Fibroblast of lung (primary cell): Measurements from ENCODE around the gene LANCL2. TPM values are rescaled to one million over a fixed set of nuclear protein-coding genes. Genes with fewer than 3 reads are reported as not detected.
A peak's percentile ranks its signal among the peaks of the same experiment; 100 is the strongest.

ENCODE experiments used
- DNase-seq, 2 donors: peaks; one replicate each; pipeline versions ENCODE4 v3.0.0 to v3.0.0-alpha.2; 2010; ENCODE audit warnings: low read depth in 2 of 2
- H2AFZ ChIP-seq: 2 replicates; pipeline ENCODE4 v1.5.1; 2012; ENCODE audit warnings: low read length, control low read depth, inconsistent platforms
- H3K27ac ChIP-seq: 2 replicates; pipeline ENCODE4 v1.5.1; 2011; ENCODE audit warnings: low read length, control low read depth; ENCODE audit not compliant: insufficient read depth
- H3K27me3 ChIP-seq: 2 replicates; pipeline ENCODE4 v1.5.1; 2011; ENCODE audit warnings: mild to moderate bottlenecking, low read length; ENCODE audit not compliant: control insufficient read depth, insufficient read depth
- H3K36me3 ChIP-seq: 2 replicates; pipeline ENCODE4 v1.5.1; 2011; ENCODE audit warnings: low read length; ENCODE audit not compliant: control insufficient read depth, insufficient read depth
- H3K4me1 ChIP-seq: 2 replicates; pipeline ENCODE4 v1.5.1; 2011; ENCODE audit warnings: low read length; ENCODE audit not compliant: control insufficient read depth, insufficient read depth; ENCODE audit errors: extremely low read depth
- H3K4me2 ChIP-seq: 2 replicates; pipeline ENCODE4 v1.5.1; 2011; ENCODE audit warnings: low read length, control low read depth; ENCODE audit not compliant: insufficient read depth; ENCODE audit errors: extremely low read depth
- H3K4me3 ChIP-seq, 4 experiments: fragments of 200-600 bp in 1 of 4; sonication (generic) in 1 of 4; replicated peaks in 1 of 4; 2 replicates each; pipeline ENCODE4 v1.5.1; 2011 to 2016; ENCODE audit warnings: low read length in 4 of 4, low read depth in 3 of 4, mild to moderate bottlenecking in 3 of 4, control low read depth in 2 of 4, inconsistent platforms in 1 of 4, mixed read lengths in 1 of 4; ENCODE audit not compliant: insufficient read depth in 1 of 4; ENCODE audit errors: control extremely low read depth in 1 of 4
- H3K79me2 ChIP-seq: 2 replicates; pipeline ENCODE4 v1.5.1; 2012; ENCODE audit warnings: mild to moderate bottlenecking, low read length, inconsistent platforms; ENCODE audit not compliant: control insufficient read depth, insufficient read depth
- H3K9ac ChIP-seq: 2 replicates; pipeline ENCODE4 v1.5.1; 2011; ENCODE audit warnings: mild to moderate bottlenecking, low read length, control low read depth; ENCODE audit not compliant: insufficient read depth
- H3K9me3 ChIP-seq: 2 replicates; pipeline ENCODE4 v1.5.1; 2012; ENCODE audit warnings: low read depth, low read length; ENCODE audit not compliant: control insufficient read depth, insufficient read depth
- H4K20me1 ChIP-seq: 2 replicates; pipeline ENCODE4 v1.5.1; 2011; ENCODE audit warnings: low read length; ENCODE audit not compliant: control insufficient read depth, insufficient read depth; ENCODE audit errors: extremely low read depth
- EZH2 ChIP-seq: IDR thresholded peaks from 2 replicates; pipeline ENCODE4 v1.5.1; 2012; ENCODE audit warnings: low read length, control low read depth, mild to moderate bottlenecking; ENCODE audit errors: missing control alignments
- polyA minus RNA-seq: library from RNA; depleted of rRNA, polyadenylated mRNA; stranded (reverse); fragments of >200 nt; gene quantifications from 2 replicates; pipeline ENCODE4 v1.2.3, GENCODE V29; 2011; ENCODE audit warnings: low replicate concordance
- polyA plus RNA-seq, 2 donors: library from polyadenylated mRNA; depleted of rRNA in 1 of 2; stranded (reverse) in 1 of 2; unstranded in 1 of 2; fragments of >200 nt; gene quantifications; 2 replicates each; pipeline ENCODE4 v1.2.1, GENCODE V29; 2011 to 2012; ENCODE audit warnings: missing spikeins in 1 of 2
- total RNA-seq: library from RNA; depleted of rRNA; stranded (reverse); fragments of >200 nt; gene quantifications from 2 replicates; pipeline ENCODE4 v1.2.1, GENCODE V29; 2014
- TF ChIP-seq, protein P1 (sequence below), 2 donors: IDR thresholded peaks in 1 of 2; conservative IDR thresholded peaks in 1 of 2; 1 replicate in 1 of 2; 2 replicates in 1 of 2; pipeline ENCODE4 v1.5.1; 2011 to 2012; ENCODE audit warnings: low read length in 2 of 2, control low read depth in 1 of 2, inconsistent platforms in 1 of 2, low read depth in 1 of 2, mild to moderate bottlenecking in 1 of 2

The LANCL2 gene, protein sequence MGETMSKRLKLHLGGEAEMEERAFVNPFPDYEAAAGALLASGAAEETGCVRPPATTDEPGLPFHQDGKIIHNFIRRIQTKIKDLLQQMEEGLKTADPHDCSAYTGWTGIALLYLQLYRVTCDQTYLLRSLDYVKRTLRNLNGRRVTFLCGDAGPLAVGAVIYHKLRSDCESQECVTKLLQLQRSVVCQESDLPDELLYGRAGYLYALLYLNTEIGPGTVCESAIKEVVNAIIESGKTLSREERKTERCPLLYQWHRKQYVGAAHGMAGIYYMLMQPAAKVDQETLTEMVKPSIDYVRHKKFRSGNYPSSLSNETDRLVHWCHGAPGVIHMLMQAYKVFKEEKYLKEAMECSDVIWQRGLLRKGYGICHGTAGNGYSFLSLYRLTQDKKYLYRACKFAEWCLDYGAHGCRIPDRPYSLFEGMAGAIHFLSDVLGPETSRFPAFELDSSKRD
- 4.4 and 8.9 TPM in 2 replicates for total RNA-seq
- polyA plus RNA-seq: 15.0 and 22.7 TPM in 2 replicates
- 13.7 and 22.3 TPM in 2 replicates for polyA plus RNA-seq (2012)
- 9.5 and 26.7 TPM in 2 replicates for polyA minus RNA-seq

- TF ChIP-seq EZH2: no peak
- TF ChIP-seq, protein P1, sequence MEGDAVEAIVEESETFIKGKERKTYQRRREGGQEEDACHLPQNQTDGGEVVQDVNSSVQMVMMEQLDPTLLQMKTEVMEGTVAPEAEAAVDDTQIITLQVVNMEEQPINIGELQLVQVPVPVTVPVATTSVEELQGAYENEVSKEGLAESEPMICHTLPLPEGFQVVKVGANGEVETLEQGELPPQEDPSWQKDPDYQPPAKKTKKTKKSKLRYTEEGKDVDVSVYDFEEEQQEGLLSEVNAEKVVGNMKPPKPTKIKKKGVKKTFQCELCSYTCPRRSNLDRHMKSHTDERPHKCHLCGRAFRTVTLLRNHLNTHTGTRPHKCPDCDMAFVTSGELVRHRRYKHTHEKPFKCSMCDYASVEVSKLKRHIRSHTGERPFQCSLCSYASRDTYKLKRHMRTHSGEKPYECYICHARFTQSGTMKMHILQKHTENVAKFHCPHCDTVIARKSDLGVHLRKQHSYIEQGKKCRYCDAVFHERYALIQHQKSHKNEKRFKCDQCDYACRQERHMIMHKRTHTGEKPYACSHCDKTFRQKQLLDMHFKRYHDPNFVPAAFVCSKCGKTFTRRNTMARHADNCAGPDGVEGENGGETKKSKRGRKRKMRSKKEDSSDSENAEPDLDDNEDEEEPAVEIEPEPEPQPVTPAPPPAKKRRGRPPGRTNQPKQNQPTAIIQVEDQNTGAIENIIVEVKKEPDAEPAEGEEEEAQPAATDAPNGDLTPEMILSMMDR (conservative IDR thresholded peaks at IDR 0.05 in 1 of 2, IDR thresholded peaks at IDR 0.05 in 1 of 2; ENCODE audit: low read depth in 1 of 2, low read length in 2 of 2): no peak
- Histone ChIP-seq H3K9me3 (no peaks in the 10 kb centered on the region), H3K79me2 (peaks cover 16% of the 10 kb centered on the region), H3K36me3 (no peaks in the 10 kb centered on the region), H3K4me1 (peaks cover 5% of the 10 kb centered on the region), H3K27me3 (no peaks in the 10 kb centered on the region), H3K4me2 (peak within 1 kb of the TSS; percentile 89), H3K9ac (peak within 1 kb of the TSS; percentile 99), H3K27ac (peak within 1 kb of the TSS; percentile 99), H3K4me3 (peak within 1 kb of the TSS; percentile 93 to 99 (median 97)), H4K20me1 (no peaks in the 10 kb centered on the region), H2AFZ (peak within 1 kb of the TSS; percentile 91)
- peak; percentile 40 for DNase-seq
Observed at GRCh38 chr7:55365205-55365674, at the start of gene LANCL2. TSS of gene LANCL2 (plus strand) at chr7:55365337. CDS start at chr7:55366026, 689 bp downstream.

- Histone ChIP-seq H4K20me1 (no peaks in the 10 kb centered on the region), H3K27me3 (no peaks in the 10 kb centered on the region), H3K9me3 (no peaks in the 10 kb centered on the region), H3K4me1 (peaks cover 6% of the 10 kb centered on the region), H3K27ac (peak overlapping the region; percentile 9), H2AFZ (no peak overlapping the region), H3K4me2 (peak overlapping the region; percentile 36), H3K4me3 (no peak overlapping the region), H3K9ac (no peak overlapping the region), H3K79me2 (no peaks in the 10 kb centered on the region), H3K36me3 (no peaks in the 10 kb centered on the region)
- TF ChIP-seq EZH2: no peak
- TF ChIP-seq, protein P1 (conservative IDR thresholded peaks at IDR 0.05 in 1 of 2, IDR thresholded peaks at IDR 0.05 in 1 of 2; ENCODE audit: low read depth in 1 of 2, low read length in 2 of 2): peak in 1 of 2 donors; percentile 3
- peak; percentile 96 to 97 for DNase-seq
Observed at GRCh38 chr7:55325371-55325792, 39.8 kb upstream of the LANCL2 start.

DNA sequence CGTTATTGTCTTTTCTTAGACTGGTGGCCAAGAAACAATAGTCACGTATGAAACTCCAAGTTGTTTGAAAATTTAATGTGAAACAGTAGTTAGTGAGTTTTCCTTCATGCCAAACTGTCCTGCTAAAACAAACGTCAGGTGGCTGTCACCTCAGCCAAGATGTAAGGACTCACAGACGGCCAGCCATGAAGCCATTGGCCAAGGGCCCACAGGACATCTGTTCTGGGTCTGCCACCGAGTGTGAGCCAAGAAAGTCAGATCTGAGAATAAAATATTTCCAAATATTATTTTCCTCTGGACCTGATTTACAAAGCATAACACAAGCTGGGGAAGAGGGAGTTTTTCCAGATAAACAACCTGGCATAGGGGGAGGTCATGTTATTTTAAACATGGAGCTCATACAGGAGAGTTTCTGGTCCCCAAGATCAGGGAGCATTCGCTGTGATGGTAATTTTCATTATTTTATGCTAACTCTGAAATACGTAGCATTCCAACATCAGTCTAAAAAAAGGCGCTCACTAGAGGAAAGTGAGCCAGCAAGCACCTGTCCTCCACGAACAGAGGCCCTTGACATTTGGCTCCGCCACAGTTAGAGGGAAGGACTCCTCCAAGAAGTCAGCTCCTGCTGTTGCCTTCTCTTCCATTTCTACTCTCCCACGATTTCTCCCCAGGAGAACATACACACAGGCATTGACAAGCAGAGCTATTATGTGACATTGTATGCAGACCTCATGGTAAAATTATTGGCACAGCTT, 38.9 kb upstream of the LANCL2 start:
- DNase-seq: peak in 1 of 2 donors; percentile 33
- H3K27ac ChIP-seq: peak overlapping the region; percentile 9
- no peak overlapping the region for H3K9ac ChIP-seq
- peaks cover 6% of the 10 kb centered on the region for H3K4me1 ChIP-seq
- no peaks in the 10 kb centered on the region for H3K36me3 ChIP-seq
- no peaks in the 10 kb centered on the region for H3K9me3 ChIP-seq
- H3K27me3 ChIP-seq: no peaks in the 10 kb centered on the region
- no peak overlapping the region for H2AFZ ChIP-seq
- no peak for TF ChIP-seq EZH2
- TF ChIP-seq, protein P1 (conservative IDR thresholded peaks at IDR 0.05 in 1 of 2, IDR thresholded peaks at IDR 0.05 in 1 of 2; ENCODE audit: low read depth in 1 of 2, low read length in 2 of 2): no peak
- peak overlapping the region; percentile 48 for H3K4me2 ChIP-seq
- no peak overlapping the region for H3K4me3 ChIP-seq
- no peaks in the 10 kb centered on the region for H3K79me2 ChIP-seq
- no peaks in the 10 kb centered on the region for H4K20me1 ChIP-seq
